ENCODE results near the gene MAPK13.

The MAPK13 gene

DNA sequence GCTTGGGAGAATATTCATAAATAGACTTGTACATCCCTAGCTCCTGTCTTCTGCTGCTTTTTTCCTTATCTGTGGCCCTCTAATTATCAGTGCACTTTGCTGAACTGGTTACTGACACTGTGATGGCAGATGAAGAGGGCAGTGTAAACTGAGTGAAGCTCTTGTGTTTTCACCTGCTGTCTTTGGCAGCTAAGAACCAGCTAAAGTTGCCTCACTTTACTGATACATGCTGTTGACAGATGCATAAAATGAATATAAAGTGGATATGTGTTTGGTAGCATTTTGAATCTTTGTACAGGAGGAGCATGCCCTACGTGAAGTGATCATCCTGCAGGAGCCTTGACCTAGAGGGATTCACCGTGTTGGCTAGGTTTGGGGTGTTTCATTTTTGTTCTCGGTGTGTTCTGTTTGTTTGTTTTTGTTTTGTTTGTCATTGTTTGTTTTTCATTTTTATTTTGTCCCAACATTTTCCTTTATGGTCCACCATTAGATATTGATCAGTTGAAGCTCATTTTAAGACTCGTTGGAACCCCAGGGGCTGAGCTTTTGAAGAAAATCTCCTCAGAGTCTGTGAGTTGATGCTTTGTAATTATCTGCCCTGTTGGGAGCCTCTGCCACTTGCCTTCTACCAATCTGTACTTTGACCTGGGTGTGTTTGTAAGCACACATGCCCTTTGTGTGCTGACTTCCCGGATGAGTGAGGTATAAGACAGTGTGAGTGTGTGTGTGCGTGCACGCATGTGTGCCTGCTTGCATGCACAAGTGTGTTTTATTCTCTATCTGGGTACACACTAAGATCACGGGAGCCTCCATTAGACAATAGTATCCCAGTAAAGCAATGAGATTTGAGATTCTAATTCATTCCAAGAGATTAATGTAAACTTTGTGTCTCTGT, 34.6 kb upstream of the MAPK13 start:
- H3K36me3 ChIP-seq (ENCODE audit: control insufficient read depth in 2 of 2, insufficient read depth in 1 of 2, low read length in 2 of 2) = peaks cover 0 to 40% of the 10 kb centered on the region in 2 experiments; a peak in 1 of 3 replicates
- TF ChIP-seq PRDM1 (tag by site-specific recombination; IDR thresholded peaks at IDR 0.05) (no peak), BCL11B (tag by site-specific recombination; IDR thresholded peaks at IDR 0.05; ENCODE audit: low read depth) (no peak), ZNF707 (tag by site-specific recombination; IDR thresholded peaks at IDR 0.05) (no peak), ZNF112 (tag by site-specific recombination; IDR thresholded peaks at IDR 0.05) (no peak), HOXC10 (CRISPR knock-in tag; IDR thresholded peaks at IDR 0.05) (no peak), KLF8 (tag by site-specific recombination; IDR thresholded peaks at IDR 0.05) (no peak), YY1 (tag by site-specific recombination; IDR thresholded peaks at IDR 0.05) (no peak), ZNF133 (tag by site-specific recombination; IDR thresholded peaks at IDR 0.05) (no peak), ZNF214 (tag by site-specific recombination; IDR thresholded peaks at IDR 0.05; ENCODE audit: borderline replicate concordance) (no peak), ZFP3 (tag by site-specific recombination; IDR thresholded peaks at IDR 0.05; ENCODE audit: low read depth) (no peak), ZNF670 (tag by site-specific recombination; IDR thresholded peaks at IDR 0.05; ENCODE audit: low read depth) (no peak), ZBTB8A (tag by site-specific recombination; IDR thresholded peaks at IDR 0.05) (no peak), ZNF155 (tag by site-specific recombination; IDR thresholded peaks at IDR 0.05) (no peak), GLIS2 (tag by site-specific recombination; IDR thresholded peaks at IDR 0.05) (no peak), ZBTB17 (tag by site-specific recombination; IDR thresholded peaks at IDR 0.05) (no peak), ZNF701 (tag by site-specific recombination; IDR thresholded peaks at IDR 0.05) (no peak), ZNF202 (tag by site-specific recombination; IDR thresholded peaks at IDR 0.05; ENCODE audit: borderline replicate concordance) (no peak)
- TF ChIP-seq, protein P1, sequence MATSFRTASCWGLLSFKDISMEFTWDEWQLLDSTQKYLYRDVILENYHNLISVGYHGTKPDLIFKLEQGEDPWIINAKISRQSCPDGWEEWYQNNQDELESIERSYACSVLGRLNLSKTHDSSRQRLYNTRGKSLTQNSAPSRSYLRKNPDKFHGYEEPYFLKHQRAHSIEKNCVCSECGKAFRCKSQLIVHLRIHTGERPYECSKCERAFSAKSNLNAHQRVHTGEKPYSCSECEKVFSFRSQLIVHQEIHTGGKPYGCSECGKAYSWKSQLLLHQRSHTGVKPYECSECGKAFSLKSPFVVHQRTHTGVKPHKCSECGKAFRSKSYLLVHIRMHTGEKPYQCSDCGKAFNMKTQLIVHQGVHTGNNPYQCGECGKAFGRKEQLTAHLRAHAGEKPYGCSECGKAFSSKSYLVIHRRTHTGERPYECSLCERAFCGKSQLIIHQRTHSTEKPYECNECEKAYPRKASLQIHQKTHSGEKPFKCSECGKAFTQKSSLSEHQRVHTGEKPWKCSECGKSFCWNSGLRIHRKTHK (tag by site-specific recombination; IDR thresholded peaks at IDR 0.05) = no peak
- TF ChIP-seq, protein P2, sequence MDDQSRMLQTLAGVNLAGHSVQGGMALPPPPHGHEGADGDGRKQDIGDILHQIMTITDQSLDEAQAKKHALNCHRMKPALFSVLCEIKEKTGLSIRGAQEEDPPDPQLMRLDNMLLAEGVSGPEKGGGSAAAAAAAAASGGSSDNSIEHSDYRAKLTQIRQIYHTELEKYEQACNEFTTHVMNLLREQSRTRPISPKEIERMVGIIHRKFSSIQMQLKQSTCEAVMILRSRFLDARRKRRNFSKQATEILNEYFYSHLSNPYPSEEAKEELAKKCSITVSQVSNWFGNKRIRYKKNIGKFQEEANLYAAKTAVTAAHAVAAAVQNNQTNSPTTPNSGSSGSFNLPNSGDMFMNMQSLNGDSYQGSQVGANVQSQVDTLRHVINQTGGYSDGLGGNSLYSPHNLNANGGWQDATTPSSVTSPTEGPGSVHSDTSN (CRISPR knock-in tag; IDR thresholded peaks at IDR 0.05) = no peak
- TF ChIP-seq, protein P3, sequence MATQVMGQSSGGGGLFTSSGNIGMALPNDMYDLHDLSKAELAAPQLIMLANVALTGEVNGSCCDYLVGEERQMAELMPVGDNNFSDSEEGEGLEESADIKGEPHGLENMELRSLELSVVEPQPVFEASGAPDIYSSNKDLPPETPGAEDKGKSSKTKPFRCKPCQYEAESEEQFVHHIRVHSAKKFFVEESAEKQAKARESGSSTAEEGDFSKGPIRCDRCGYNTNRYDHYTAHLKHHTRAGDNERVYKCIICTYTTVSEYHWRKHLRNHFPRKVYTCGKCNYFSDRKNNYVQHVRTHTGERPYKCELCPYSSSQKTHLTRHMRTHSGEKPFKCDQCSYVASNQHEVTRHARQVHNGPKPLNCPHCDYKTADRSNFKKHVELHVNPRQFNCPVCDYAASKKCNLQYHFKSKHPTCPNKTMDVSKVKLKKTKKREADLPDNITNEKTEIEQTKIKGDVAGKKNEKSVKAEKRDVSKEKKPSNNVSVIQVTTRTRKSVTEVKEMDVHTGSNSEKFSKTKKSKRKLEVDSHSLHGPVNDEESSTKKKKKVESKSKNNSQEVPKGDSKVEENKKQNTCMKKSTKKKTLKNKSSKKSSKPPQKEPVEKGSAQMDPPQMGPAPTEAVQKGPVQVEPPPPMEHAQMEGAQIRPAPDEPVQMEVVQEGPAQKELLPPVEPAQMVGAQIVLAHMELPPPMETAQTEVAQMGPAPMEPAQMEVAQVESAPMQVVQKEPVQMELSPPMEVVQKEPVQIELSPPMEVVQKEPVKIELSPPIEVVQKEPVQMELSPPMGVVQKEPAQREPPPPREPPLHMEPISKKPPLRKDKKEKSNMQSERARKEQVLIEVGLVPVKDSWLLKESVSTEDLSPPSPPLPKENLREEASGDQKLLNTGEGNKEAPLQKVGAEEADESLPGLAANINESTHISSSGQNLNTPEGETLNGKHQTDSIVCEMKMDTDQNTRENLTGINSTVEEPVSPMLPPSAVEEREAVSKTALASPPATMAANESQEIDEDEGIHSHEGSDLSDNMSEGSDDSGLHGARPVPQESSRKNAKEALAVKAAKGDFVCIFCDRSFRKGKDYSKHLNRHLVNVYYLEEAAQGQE (tag by site-specific recombination; IDR thresholded peaks at IDR 0.05) = no peak
- H3K27ac ChIP-seq (ENCODE audit: extremely low read depth, low read depth, low read length) = no peak overlapping the region
- H3K4me1 ChIP-seq (ENCODE audit: control insufficient read depth, insufficient read depth, low read length) = no peaks in the 10 kb centered on the region
- ChIA-PET POLR2A (interaction anchor here (1.9 to 3.6 kb wide), 2 partner anchors 67 to 68 kb away, joined by 10 to 32 read pairs; partner anchors contain the start of gene MAPK14), CTCF (interaction anchor here (0.6 to 7.1 kb wide), 76 partner anchors 10 to 1661 kb away, joined by 3 to 232 read pairs (median 5); partner anchors contain the start of genes ARMC12, CLPS, MAPK14 and SLC26A8)
- H3K4me3 ChIP-seq (ENCODE audit: low read depth, low read length) = no peak overlapping the region
- no peaks in the 10 kb centered on the region for H3K9me3 ChIP-seq (ENCODE audit: control insufficient read depth, insufficient read depth, low read depth, low read length)

All from HEK293 (cell line).